Measurements from ENCODE around the gene C2orf81.

GRCh38 chr2:74371421-74371820, 50.0 kb downstream of the C2orf81 start:
- TF ChIP-seq CTCF (IDR thresholded peaks at IDR 0.05; ENCODE audit: poor library complexity, severe bottlenecking) (no peak), EZH2 (IDR thresholded peaks at IDR 0.05; ENCODE audit: borderline replicate concordance, insufficient read depth, low read length, poor library complexity, severe bottlenecking) (no peak), REST (IDR thresholded peaks at IDR 0.05; ENCODE audit: borderline replicate concordance) (no peak)

All from neural cell (in vitro differentiated cells).